HG02970 (cell line): ENCODE measurements around the gene NDUFV1.
"Not testable (repeated sequence)": the region's sequence is repeated elsewhere in the genome, so short reads cannot be mapped to it uniquely, and the experiment has no call there.

Experiments
- ATAC-seq: cut with Tn5 transposase; IDR thresholded peaks from one replicate; pipeline ENCODE4 v1.9.1; 2021; ENCODE audit warnings: mild to moderate bottlenecking, moderate library complexity, moderate number of reproducible peaks; ENCODE audit not compliant: unreplicated experiment, low FRiP score

Gene NDUFV1

GRCh38 chr11:67622905-67623304, 16.2 kb downstream of the NDUFV1 start:
- ATAC-seq = not testable (repeated sequence)

DNA sequence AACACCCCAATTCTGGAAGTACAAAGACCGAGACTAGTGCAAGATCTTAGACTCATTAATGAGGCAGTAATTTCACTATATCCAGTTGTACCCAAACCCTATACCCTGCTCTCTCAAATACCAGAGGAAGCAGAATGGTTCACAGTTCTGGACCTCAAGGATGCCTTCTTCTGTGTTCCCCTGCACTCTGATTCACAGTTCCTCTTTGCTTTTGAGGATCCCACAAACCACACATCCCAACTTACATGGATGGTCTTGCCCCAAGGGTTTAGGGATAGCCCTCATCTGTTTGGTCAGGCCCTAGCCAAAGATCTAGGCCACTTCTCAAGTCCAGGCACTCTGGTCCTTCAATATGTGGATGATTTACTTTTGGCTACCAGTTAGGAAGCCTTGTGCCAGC, 17.1 kb downstream of the NDUFV1 start:
- not testable (repeated sequence) for ATAC-seq

- not testable (repeated sequence) for ATAC-seq
Measured at GRCh38 chr11:67626131-67626833, 19.5 kb downstream of the NDUFV1 start.

DNA sequence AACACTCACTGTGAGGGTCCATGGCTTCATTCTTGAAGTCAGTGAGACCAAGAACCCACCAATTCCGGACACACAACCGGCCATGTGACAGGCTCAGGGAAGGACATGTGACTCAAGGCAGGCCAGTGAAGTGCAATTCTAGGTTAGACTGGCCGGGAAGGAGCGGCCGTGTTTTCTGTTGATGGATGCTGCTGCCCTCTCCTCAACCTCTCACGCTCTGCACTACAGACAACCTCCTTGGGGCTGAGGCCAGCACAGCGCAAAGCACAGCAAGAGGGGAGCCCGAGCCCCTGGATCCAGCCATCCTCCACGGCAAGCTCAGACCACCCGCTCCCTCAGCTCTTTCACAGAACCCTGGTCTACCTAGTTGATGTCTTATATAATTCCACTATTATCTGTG, 20.2 kb downstream of the NDUFV1 start:
- no peak for ATAC-seq

- ATAC-seq = no peak
Measured at GRCh38 chr11:67627441-67627811, 20.7 kb downstream of the NDUFV1 start.

DNA sequence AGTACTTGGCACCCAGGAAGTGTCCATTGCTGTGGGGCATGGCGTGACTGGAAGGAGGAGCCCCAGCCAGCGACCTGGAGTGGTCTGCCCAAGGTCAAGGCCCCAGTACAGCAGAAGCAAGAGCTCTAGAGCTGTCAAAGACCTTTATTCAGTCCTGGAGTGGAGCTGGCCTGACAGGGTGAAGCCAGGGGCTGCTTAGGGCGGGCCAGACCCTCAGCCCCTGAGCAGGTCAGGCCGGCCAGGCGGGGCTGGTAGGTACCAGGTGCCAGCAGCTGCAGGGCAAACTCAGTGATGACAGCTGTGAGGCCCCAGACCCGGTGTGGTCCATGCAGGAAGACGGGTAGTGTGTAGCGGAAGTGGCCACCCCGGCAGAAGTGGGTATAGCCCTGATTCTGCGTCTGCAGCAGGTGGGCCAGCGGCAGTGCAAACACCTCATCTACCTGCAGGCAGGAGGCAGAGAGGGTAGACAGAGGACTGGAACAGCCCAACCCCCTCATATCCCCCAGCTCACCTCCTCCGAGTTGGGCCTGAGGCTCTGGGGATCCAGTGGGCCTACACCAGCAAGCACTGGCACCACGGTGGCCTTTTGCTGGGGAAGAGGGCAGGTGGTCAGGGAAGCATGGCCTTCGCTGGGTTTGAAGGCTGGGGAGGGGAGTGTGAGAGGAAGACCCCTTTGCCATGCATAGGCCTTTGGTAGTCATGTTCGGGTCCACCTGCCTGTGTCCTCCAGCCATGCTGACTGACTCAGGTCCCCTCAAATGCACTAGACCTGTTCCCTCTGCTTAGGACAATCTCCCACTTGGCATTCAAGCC, 21.3 kb downstream of the NDUFV1 start:
- ATAC-seq = no peak

DNA sequence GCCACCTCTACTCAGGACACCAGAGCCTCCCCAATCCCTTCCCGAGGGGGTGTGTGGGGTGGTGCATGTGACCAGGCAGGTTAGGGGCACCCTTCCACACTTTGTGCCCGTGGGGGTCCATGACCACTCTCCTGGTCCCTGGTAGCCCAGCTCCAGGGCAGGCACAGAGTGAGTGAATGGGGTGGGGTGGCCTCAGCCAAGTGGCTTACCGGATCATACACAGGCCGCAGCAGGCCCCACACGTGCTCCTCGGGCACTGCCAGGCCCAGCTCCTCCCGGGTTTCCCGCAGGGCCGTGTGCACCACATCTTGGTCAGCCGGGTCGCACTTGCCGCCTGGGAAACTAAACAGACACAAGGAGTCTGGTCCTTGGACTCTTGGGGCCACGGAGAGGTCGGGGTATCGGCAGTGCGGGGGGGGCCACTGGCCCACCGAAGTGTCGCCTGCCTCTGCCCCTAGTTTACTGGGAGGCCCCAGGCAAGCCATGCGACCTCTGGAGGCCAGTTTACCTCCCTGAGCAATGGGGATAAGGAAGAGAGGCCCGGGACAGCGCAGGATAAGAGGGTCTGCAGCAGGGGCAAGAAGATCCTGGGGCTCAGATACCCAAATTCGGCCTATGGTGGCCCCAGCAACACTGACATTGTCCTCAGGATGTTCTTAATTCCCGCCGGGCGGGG, 22.1 kb downstream of the NDUFV1 start:
- ATAC-seq = no peak

DNA sequence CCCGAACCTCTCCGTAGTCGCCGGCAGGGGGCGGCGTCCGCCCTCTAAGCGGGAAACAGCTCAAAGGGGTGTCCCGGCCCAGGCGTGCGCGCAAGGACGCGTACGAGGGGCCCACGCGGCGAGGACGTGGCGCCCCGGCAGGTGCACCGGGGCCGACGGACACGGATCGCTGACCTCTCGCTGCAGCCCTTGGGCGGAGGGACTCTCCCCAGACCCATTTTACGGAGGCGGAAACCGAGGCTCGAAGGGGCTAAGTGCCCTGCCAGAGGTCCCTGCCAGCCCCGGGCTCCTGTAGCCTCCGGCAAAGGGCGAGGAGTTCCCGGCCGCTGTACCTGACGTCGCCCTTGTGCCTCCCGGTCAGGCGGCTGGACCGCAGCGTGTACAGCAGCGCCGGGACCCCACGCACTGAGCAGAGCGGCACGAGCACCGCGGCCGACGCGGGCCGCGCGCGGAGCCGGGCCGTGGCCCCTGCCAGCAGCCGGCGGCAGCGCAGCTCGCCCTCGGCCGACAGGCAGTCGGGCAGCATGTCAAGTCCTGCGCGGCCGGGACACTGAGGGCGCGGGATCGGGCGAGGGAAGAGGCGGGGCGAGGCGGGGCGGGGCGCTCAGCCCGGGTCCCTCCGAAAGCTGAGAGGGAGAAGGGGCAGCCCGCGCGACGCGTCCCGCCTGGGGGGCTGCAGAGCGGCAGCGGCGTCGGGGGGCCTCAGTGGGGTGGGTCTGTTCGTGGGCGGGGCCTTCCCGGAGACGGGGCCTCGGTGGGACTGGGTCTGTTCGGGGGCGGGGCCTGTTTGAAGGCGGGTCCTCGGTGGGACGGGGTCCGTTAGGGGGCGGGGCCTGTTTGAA, 22.9 kb downstream of the NDUFV1 start, which contains the start of gene NUDT8:
TSS of gene NUDT8 (minus strand) at position 552 of the 842 bp plus-strand sequence. CDS start at position 526, 26 bp downstream.
- ATAC-seq = peak; percentile 65

DNA sequence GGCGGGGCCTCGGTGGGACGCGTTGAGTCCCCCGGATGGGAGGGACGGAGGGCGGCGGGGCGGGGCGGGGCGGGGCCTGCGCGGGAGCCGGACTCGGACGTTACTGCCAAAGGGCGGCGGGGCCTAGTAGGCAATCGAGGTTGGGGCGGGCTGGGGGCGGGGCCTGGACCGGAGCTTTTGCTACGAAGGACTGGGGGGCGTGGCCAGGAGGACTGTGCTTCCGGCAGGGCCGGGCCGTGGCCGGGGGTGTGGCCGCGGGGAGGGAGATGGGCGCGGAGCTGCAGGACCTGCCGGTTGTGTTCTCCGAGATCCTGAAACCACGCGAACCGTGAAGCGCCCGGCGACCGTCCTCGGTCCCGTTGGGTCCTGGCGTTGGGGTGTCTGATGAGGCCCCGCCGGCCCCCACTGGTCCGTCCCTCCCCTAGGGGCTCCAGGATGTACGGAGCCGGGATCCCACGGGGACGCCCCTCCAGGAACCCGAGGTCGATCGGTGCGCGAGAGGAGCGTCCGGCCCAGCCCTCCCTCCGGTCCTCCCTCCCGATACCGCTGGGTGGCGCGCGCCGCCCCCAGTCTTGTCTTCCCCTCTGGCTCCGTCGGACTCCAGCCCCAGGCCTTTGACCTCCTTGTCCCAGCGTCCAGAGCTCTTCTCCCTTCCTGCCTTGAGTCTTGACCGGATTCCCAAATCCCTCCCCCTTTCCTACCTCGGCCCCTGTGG, 23.6 kb downstream of the NDUFV1 start:
- peak; percentile 61 for ATAC-seq

GRCh38 chr11:67630943-67631331, 24.2 kb downstream of the NDUFV1 start:
- ATAC-seq = no peak

- ATAC-seq = no peak
Measured at GRCh38 chr11:67631411-67631810, 24.7 kb downstream of the NDUFV1 start.

DNA sequence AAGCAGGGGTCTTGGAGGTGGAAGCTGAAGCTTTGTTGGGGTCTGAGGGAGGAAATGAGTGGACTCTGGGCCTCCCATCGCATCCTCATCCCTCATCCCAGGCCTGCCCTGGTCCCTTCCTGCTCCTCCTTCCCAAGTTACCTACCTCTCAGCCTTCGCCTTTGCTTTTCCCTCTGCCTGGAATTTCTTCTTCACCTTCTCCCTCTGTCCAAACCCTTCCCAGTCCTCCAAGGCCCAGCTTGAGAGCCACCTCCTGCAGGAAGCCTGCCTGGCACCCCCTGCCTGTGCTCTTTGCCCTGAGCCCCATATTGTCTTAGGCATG, 25.1 kb downstream of the NDUFV1 start:
- no peak for ATAC-seq

DNA sequence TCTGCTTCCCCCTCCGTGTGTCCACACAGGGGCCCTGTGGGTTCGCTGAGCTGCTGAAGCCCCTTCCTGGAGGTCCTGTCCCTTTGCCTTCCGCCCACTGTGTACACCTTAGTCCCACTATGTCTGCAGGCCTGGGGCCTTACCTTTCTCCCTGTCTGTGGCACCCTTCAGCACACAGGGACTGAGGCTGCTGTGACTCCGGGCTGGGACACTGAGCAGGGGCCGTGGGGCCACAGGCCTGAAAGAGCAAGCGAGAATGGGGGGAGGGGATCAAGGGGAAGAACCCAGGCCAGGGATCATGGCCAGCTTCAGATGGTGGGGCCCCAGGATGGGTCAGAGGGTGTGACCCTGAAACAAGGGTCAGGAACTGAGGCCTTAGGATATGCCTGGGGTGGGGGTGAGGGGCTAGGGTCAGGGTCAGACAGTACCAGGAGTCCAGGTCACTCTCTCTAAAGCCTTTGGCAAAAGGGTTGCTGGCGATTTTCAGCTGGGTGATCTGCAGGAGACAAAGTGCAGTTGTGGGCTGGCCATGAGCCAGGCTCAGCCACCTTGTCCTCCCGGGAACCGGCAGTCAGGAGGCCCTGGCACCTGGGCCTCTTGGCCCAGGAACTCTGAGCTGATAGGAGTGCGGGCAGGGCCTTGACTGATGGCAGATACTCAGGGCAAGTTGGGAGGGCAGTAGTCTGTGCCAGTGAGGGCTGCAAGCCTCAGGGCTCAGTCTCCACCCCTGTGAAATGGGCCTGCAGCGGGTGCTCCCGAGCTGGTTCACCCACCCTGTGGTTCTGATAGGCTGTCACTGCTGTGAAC, 25.6 kb downstream of the NDUFV1 start:
- ATAC-seq = no peak

DNA sequence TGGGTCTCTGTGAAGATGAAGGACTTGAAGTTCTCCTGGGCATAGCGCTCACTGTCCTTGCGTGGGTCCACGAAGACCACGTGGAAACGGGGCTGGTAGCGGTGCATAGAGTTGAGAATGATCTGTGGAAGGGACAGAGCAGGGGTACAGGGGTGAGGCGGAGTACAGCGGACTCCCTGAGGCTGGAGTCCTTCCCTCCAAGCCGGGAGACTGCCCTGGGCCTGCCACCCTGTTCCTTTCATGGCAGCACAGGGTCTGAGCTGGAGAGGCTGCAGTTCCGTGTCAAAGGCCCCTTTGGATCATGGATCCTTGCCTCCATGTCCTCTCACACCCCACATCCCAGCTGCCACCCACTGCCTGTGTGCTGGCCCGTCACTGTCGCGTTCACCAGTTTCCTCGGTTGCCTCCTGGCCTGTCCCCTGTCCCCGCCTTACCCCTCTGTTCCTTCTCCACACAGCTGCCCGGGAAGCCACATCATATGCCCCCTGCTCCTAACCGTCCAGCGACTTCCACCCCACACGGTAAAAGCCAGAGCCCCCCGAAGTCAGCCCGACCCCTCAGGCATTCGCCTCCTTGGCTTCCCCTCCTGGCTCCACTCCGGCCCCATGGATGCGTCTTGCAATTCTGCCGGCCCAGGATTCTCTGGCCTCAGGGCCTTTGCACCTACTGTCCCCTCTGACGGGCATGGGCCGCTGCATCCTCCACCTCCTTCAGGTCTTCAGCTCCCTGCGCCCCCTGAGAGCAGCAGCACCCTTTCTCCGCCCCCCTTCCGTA, 26.4 kb downstream of the NDUFV1 start:
- no peak for ATAC-seq

DNA sequence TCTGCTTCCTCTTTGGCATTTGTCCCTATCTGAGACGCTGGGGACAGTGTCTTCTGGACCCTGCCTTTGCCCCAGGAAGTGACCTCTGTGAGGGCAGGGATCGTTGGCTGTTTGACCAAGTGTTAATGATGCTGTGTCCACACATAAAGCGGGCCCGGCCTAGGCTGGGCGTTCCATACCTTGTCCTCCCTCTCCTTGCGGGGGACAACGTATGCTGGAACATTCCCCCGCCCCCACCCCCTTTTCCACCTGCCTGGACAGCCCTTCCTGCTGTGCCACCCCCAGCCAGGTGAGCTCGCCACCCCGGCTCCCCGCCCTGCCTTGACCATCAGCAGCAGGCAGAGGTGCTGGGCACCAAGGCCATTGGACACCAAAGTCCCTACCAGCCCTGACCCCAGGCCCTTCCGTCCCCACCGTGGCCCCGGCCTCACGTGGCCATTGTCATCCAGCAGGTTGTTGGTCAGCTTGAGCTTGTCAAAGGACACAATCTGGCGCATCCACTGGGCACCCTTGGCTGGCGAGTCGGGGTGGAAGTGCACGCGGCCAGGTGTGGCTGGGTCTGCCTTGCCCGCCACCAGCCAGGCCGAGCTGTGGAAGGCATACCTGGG, 27.1 kb downstream of the NDUFV1 start:
- no peak for ATAC-seq

DNA sequence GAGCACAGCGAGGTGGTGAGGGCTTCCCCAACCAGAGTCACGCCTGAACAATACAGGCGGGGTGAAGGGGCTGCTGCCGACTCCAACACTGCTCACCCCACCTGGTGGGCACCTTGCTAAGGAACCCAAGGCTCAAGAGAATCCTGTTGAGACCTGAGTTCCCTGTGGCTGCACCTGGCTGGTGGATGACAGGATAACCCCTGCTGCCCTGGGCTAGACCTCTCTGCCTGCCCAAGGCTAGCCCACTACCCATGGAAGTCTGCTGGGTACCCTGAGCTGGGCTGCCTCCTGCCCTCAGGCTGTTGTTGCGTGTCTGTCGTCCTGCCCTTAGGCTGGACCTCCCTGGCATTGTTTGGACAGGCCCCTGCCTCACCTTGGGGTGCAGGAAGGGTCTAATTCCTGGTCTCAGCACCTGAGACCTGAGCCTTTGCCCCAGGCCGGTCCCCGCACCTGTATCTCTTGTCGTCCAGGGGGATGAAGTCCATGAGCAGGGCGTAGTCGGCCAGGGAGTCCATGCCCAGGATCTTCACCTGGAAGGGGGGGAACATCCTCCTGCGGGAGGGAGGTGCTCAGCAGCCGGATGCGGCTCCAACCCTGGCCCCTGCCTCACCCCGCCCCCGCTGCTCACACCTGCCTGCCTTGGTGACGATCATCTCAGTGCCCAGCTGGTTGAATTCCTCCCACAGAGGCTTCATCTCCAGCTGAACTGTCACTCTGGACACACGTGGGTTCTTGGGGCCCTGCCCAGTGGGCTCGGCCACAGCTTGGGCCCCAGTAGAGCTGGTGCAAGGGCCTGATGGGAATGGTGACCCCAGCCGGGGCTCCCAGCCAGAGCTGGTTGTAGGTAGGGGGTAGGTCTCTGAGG, 27.9 kb downstream of the NDUFV1 start:
- ATAC-seq = no peak

GRCh38 chr11:67635231-67635521, 28.4 kb downstream of the NDUFV1 start:
- no peak for ATAC-seq
